ENCODE results near the gene PLXNA4.

Gene PLXNA4

DNA sequence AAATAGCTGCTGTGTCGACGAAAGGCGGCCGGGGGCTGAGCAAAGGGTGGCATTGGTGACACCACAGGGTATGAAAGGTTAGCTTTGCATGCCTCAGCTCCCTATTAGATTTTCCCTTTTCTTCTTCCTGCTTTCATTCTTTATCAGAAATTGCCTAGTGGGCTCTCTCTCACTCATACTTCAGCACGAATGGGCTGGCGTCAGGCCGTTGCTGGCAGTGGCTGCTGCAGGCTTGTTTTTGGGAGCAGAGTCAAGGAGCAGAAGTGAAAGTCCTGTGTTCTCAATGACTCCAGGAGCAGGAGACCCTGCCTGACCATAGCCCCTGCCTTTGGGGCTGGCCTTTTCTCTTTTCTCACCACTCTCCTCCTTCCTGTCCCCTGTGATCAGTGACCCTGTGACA lies 318.0 kb downstream of the PLXNA4 start:
- no peaks in the 10 kb centered on the region for H4K20me1 ChIP-seq (ENCODE audit: control insufficient read depth, insufficient read depth, low read depth, low read length)
- H3K4me2 ChIP-seq (ENCODE audit: low read length) = no peak overlapping the region
- no peaks in the 10 kb centered on the region for H3K9me3 ChIP-seq (ENCODE audit: control insufficient read depth, insufficient read depth, low read length)
- H3K4me3 ChIP-seq (ENCODE audit: low read length) = no peak overlapping the region
- no peaks in the 10 kb centered on the region for H3K79me2 ChIP-seq (ENCODE audit: control insufficient read depth, low read length)
- no peaks in the 10 kb centered on the region for H3K27me3 ChIP-seq (ENCODE audit: control insufficient read depth, low read length)
- no peaks in the 10 kb centered on the region for H3K4me1 ChIP-seq (ENCODE audit: control insufficient read depth, low read length)
- TF ChIP-seq, protein P1, sequence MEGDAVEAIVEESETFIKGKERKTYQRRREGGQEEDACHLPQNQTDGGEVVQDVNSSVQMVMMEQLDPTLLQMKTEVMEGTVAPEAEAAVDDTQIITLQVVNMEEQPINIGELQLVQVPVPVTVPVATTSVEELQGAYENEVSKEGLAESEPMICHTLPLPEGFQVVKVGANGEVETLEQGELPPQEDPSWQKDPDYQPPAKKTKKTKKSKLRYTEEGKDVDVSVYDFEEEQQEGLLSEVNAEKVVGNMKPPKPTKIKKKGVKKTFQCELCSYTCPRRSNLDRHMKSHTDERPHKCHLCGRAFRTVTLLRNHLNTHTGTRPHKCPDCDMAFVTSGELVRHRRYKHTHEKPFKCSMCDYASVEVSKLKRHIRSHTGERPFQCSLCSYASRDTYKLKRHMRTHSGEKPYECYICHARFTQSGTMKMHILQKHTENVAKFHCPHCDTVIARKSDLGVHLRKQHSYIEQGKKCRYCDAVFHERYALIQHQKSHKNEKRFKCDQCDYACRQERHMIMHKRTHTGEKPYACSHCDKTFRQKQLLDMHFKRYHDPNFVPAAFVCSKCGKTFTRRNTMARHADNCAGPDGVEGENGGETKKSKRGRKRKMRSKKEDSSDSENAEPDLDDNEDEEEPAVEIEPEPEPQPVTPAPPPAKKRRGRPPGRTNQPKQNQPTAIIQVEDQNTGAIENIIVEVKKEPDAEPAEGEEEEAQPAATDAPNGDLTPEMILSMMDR (IDR thresholded peaks at IDR 0.05; ENCODE audit: low read depth, low read length, poor library complexity, severe bottlenecking) = no peak
- no peak for TF ChIP-seq EZH2phosphoT487 (IDR thresholded peaks at IDR 0.05; ENCODE audit: borderline replicate concordance, low read length)
- no peaks in the 10 kb centered on the region for H3K36me3 ChIP-seq (ENCODE audit: control insufficient read depth, low read length)
- H3K9me2 ChIP-seq (replicated peaks; ENCODE audit: control insufficient read depth, low read length) = no peaks in the 10 kb centered on the region
- no peaks in the 10 kb centered on the region for H3F3A ChIP-seq (ENCODE audit: control insufficient read depth, insufficient read depth)
- no peak overlapping the region for H3K27ac ChIP-seq (ENCODE audit: low read depth, low read length)

DNA sequence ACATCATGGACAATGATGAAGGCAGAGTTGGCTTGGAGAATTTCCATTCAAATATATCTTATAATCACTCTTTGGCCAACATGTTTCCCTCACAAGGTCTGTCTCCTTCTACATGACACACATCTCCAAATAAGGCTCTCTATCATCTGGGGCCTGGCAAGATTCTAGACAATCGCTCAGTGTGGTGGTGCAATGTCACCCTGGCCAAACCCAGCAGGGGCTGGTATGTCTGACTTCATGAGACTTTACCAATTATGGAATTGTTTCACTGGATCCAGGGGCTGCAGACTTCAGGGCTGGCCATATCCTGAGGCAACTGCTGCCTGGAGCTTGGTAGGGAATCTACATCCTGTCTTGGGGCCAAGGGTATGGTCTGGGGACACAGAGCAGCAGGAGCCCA lies 319.0 kb downstream of the PLXNA4 start:
- Histone ChIP-seq H3K4me3 (ENCODE audit: low read length) (no peak overlapping the region), H3K4me2 (ENCODE audit: low read length) (no peak overlapping the region), H3K27me3 (ENCODE audit: control insufficient read depth, low read length) (no peaks in the 10 kb centered on the region), H3K79me2 (ENCODE audit: control insufficient read depth, low read length) (no peaks in the 10 kb centered on the region), H3K4me1 (ENCODE audit: control insufficient read depth, low read length) (no peaks in the 10 kb centered on the region), H4K20me1 (ENCODE audit: control insufficient read depth, insufficient read depth, low read depth, low read length) (no peaks in the 10 kb centered on the region), H3K36me3 (ENCODE audit: control insufficient read depth, low read length) (no peaks in the 10 kb centered on the region), H3K27ac (ENCODE audit: low read depth, low read length) (no peak overlapping the region), H3K9me2 (replicated peaks; ENCODE audit: control insufficient read depth, low read length) (no peaks in the 10 kb centered on the region), H3F3A (ENCODE audit: control insufficient read depth, insufficient read depth) (no peaks in the 10 kb centered on the region), H3K9me3 (ENCODE audit: control insufficient read depth, insufficient read depth, low read length) (no peaks in the 10 kb centered on the region)
- TF ChIP-seq EZH2phosphoT487 (IDR thresholded peaks at IDR 0.05; ENCODE audit: borderline replicate concordance, low read length) = no peak
- TF ChIP-seq, protein P1 (IDR thresholded peaks at IDR 0.05; ENCODE audit: low read depth, low read length, poor library complexity, severe bottlenecking) = no peak

DNA sequence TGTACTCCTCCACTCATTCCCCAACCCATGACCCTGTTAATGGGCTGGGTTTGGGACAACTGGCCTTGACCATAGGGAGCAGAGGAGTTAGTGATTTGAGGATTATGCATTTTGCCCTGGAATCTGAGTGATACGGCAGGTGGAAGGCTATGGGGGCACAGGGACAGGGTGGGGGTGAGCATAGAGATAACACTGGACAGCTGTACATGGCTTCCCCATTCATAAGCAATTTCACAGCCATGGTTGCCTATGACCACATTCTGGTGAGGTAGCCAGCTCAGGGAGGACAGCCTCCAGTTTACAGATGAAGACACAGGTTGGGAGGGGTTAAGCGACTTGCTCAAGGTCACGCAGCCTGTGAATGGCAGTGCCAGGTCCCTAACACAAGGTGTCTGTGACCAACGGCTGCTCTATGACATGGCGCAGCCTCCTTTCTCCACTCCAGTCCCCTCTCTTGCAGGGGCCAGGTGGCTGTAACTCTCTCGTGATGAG lies 319.5 kb downstream of the PLXNA4 start:
- Histone ChIP-seq H3K9me3 (ENCODE audit: control insufficient read depth, insufficient read depth, low read length) (no peaks in the 10 kb centered on the region), H3K9me2 (replicated peaks; ENCODE audit: control insufficient read depth, low read length) (no peaks in the 10 kb centered on the region), H3K36me3 (ENCODE audit: control insufficient read depth, low read length) (no peaks in the 10 kb centered on the region), H3K4me1 (ENCODE audit: control insufficient read depth, low read length) (no peaks in the 10 kb centered on the region), H3K27me3 (ENCODE audit: control insufficient read depth, low read length) (no peaks in the 10 kb centered on the region), H4K20me1 (ENCODE audit: control insufficient read depth, insufficient read depth, low read depth, low read length) (no peaks in the 10 kb centered on the region), H3K79me2 (ENCODE audit: control insufficient read depth, low read length) (no peaks in the 10 kb centered on the region), H3K4me2 (ENCODE audit: low read length) (no peak overlapping the region), H3K27ac (ENCODE audit: low read depth, low read length) (no peak overlapping the region), H3K4me3 (ENCODE audit: low read length) (no peak overlapping the region), H3F3A (ENCODE audit: control insufficient read depth, insufficient read depth) (no peaks in the 10 kb centered on the region)
- TF ChIP-seq, protein P1 (IDR thresholded peaks at IDR 0.05; ENCODE audit: low read depth, low read length, poor library complexity, severe bottlenecking) = no peak
- no peak for TF ChIP-seq EZH2phosphoT487 (IDR thresholded peaks at IDR 0.05; ENCODE audit: borderline replicate concordance, low read length)

All from DOHH2 (cell line).